22Rv1 (cell line): ENCODE results near the gene NR1D1.

Experiments used
- ZFX ChIP-seq: fragments of 450-650 bp; IDR thresholded peaks from 2 replicates; pipeline ENCODE4 v1.6.1; 2017; ENCODE audit warnings: antibody characterized with exemption, borderline replicate concordance
- TF ChIP-seq, protein P1 (sequence below): fragments of 450-650 bp; IDR thresholded peaks from 2 replicates; pipeline ENCODE4 v1.5.1; 2017; ENCODE audit warnings: mild to moderate bottlenecking

DNA sequence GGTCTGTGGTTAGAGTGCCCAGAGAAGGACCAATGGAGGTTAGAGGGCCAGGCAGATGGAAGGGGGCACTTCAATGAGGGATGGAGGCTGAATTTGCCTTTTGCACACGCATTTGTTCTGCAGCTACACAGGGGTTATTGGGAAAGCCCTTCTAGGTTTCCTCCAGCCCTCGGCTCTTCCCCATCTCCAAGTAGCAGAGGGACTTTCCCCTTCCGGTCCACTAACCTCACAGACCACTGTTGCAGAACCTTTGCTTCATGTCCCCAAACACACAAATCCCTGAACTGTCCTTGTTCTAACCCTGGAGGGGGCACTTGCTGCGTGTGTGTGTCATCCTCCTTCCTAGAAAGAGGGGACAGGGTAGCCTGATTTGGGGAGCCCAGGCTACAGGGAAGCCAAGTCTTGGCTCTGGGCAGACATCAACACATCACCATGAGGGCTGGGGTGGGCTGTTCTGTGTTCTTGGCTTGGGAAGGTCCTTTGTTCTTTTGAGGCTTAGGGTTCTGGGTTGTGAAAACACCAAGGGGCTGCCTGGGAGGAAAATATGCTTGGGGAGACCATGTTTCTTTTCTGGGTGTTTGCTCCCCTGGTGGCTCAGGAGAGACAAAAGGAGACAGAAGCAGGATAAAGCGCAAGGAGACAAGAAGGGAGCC, 7.3 kb upstream of the NR1D1 start:
- TF ChIP-seq, protein P1, sequence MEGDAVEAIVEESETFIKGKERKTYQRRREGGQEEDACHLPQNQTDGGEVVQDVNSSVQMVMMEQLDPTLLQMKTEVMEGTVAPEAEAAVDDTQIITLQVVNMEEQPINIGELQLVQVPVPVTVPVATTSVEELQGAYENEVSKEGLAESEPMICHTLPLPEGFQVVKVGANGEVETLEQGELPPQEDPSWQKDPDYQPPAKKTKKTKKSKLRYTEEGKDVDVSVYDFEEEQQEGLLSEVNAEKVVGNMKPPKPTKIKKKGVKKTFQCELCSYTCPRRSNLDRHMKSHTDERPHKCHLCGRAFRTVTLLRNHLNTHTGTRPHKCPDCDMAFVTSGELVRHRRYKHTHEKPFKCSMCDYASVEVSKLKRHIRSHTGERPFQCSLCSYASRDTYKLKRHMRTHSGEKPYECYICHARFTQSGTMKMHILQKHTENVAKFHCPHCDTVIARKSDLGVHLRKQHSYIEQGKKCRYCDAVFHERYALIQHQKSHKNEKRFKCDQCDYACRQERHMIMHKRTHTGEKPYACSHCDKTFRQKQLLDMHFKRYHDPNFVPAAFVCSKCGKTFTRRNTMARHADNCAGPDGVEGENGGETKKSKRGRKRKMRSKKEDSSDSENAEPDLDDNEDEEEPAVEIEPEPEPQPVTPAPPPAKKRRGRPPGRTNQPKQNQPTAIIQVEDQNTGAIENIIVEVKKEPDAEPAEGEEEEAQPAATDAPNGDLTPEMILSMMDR = no peak
- TF ChIP-seq ZFX = no peak
